ENCODE results near the gene ORAI1. TPM values are rescaled to one million over a fixed set of nuclear protein-coding genes. Genes with fewer than 3 reads are reported as not detected.
"Not testable (repeated sequence)": the region's sequence is repeated elsewhere in the genome, so short reads cannot be mapped to it uniquely, and the experiment has no call there.

The ORAI1 gene
- total and polyA plus RNA-seq, 2 donors (not counting 3 experiments of a cell fraction or from before 2014, with no cell fraction given), result 30.5 to 65.4 TPM

GRCh38 chr12:121632069-121632970 is 6.0 kb downstream of the ORAI1 start:
- ChIA-PET POLR2A (interaction anchor here (0.6 kb wide), 1 partner anchor 39 kb away, joined by 3 read pairs; no protein-coding TSS in a partner anchor), CTCF (interaction anchor here (0.9 to 1.8 kb wide), 3 partner anchors 36 to 80 kb away, joined by 3 to 5 read pairs (median 4); no protein-coding TSS in a partner anchor)
- no peak overlapping the region for H2AFZ ChIP-seq (ENCODE audit: low read depth, low read length)
- intact Hi-C loops (cut with micrococcal nuclease), result no loop called here
- H3K27me3 ChIP-seq (ENCODE audit: control insufficient read depth in 2 of 2, insufficient read depth in 2 of 2, low read length in 2 of 2), result no peaks in the 10 kb centered on the region
- DNase-seq (ENCODE audit: low read depth, low spot score) (peak; percentile 38), FAIRE-seq (no peak)
- BruUV-seq (replicated peaks), result no TSS peak
- dilution Hi-C loops (cut with MboI; ENCODE audit: extremely low pct_ligation_motif_present, low sequenced_read_pairs), result no loop called here
- no peaks in the 10 kb centered on the region for H3K9me3 ChIP-seq (replicated peaks; ENCODE audit: control insufficient read depth, insufficient read depth, low read length)
- TF ChIP-seq MYC (IDR thresholded peaks at IDR 0.05; ENCODE audit: low read depth, low read length) (no peak), POLR2AphosphoS5 (IDR thresholded peaks at IDR 0.05; ENCODE audit: insufficient read depth, low read depth, low read length) (no peak), JUN (IDR thresholded peaks at IDR 0.05; ENCODE audit: borderline replicate concordance, insufficient read depth, insufficient read length, low read depth) (no peak), GATA2 (IDR thresholded peaks at IDR 0.05; ENCODE audit: insufficient read depth, insufficient read length, low read depth, low read length) (no peak), FOS (IDR thresholded peaks at IDR 0.05; ENCODE audit: borderline replicate concordance, insufficient read depth, low read length) (no peak), CTCF (IDR thresholded peaks at IDR 0.05; ENCODE audit: extremely low read depth in 1 of 2, insufficient read depth in 1 of 2, low read depth in 1 of 2, low read length in 2 of 2) (no peak), MAX (IDR thresholded peaks at IDR 0.05; ENCODE audit: insufficient read depth, insufficient read length) (no peak), EZH2 (IDR thresholded peaks at IDR 0.05; ENCODE audit: borderline replicate concordance, low read depth, low read length, severe bottlenecking) (no peak), POLR2A (IDR thresholded peaks at IDR 0.05; ENCODE audit: low read depth, low read length) (no peak)
- H3K79me2 ChIP-seq (ENCODE audit: control insufficient read depth, insufficient read depth, low read length), result peaks cover 54% of the 10 kb centered on the region
- no peak overlapping the region for H3K4me3 ChIP-seq (replicated peaks in 1 of 3; ENCODE audit: insufficient read depth in 1 of 3, low read depth in 1 of 3, low read length in 3 of 3)
- H3K9me1 ChIP-seq (replicated peaks; ENCODE audit: control insufficient read depth, extremely low read depth, insufficient read depth, low read length), result no peaks in the 10 kb centered on the region
- no peaks in the 10 kb centered on the region for H3K36me3 ChIP-seq (ENCODE audit: control insufficient read depth in 2 of 2, extremely low read depth in 1 of 2, insufficient read depth in 2 of 2, low read length in 2 of 2)
- H4K20me1 ChIP-seq (replicated peaks; ENCODE audit: control insufficient read depth, extremely low read depth, insufficient read depth, low read length), result no peaks in the 10 kb centered on the region
- no peak overlapping the region for H3K4me2 ChIP-seq (ENCODE audit: insufficient read depth, low read length)
- H3K4me1 ChIP-seq (ENCODE audit: control insufficient read depth, extremely low read depth, insufficient read depth, low read length), result peaks cover 43% of the 10 kb centered on the region
- H3K27ac ChIP-seq (ENCODE audit: insufficient read depth, low read depth, low read length), result no peak overlapping the region
- no peak overlapping the region for H3K9ac ChIP-seq (replicated peaks; ENCODE audit: extremely low read depth, insufficient read depth, low read length)

GRCh38 chr12:121633833-121634196 is 7.5 kb downstream of the ORAI1 start:
- H3K36me3 ChIP-seq (ENCODE audit: control insufficient read depth in 2 of 2, extremely low read depth in 1 of 2, insufficient read depth in 2 of 2, low read length in 2 of 2); H3K4me3 ChIP-seq (replicated peaks in 1 of 3; ENCODE audit: insufficient read depth in 1 of 3, low read depth in 1 of 3, low read length in 3 of 3); POLR2A ChIA-PET; H2AFZ ChIP-seq (ENCODE audit: low read depth, low read length); H3K27me3 ChIP-seq (ENCODE audit: control insufficient read depth in 2 of 2, insufficient read depth in 2 of 2, low read length in 2 of 2); intact Hi-C loops (cut with micrococcal nuclease); DNase-seq (ENCODE audit: low read depth, low spot score); H4K20me1 ChIP-seq (replicated peaks; ENCODE audit: control insufficient read depth, extremely low read depth, insufficient read depth, low read length); FAIRE-seq; H3K9ac ChIP-seq (replicated peaks; ENCODE audit: extremely low read depth, insufficient read depth, low read length); H3K27ac ChIP-seq (ENCODE audit: insufficient read depth, low read depth, low read length); BruUV-seq (replicated peaks); dilution Hi-C loops (cut with MboI; ENCODE audit: extremely low pct_ligation_motif_present, low sequenced_read_pairs); H3K9me1 ChIP-seq (replicated peaks; ENCODE audit: control insufficient read depth, extremely low read depth, insufficient read depth, low read length); H3K4me2 ChIP-seq (ENCODE audit: insufficient read depth, low read length); H3K9me3 ChIP-seq (replicated peaks; ENCODE audit: control insufficient read depth, insufficient read depth, low read length): not testable (repeated sequence)
- peaks cover 57% of the 10 kb centered on the region for H3K79me2 ChIP-seq (ENCODE audit: control insufficient read depth, insufficient read depth, low read length)
- H3K4me1 ChIP-seq (ENCODE audit: control insufficient read depth, extremely low read depth, insufficient read depth, low read length), result peaks cover 28% of the 10 kb centered on the region
- CTCF ChIA-PET, result interaction anchor here (0.8 kb wide), 1 partner anchor 35 kb away, joined by 3 read pairs; no protein-coding TSS in a partner anchor
